ENCODE measurements around the gene ALOX15.

DNA sequence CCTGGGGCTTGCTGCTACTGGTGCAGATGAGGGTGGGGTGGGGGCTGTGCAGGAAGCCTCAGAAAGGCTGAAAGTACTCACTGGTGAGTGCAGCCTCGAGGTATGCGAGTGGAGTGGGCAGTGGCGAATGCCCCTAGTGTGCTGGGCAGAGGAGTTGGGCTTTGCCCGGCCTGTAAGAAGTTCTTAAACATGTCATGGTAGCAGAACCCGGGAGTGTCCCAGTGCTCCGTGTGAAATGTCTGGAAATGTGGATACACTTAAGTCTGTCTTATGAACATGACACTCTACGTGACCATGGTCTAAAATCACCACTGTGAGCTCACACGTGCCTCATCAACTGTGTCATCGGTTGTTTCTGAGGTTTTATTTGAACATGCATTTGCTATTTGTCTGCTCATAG is 55.4 kb downstream of the ALOX15 start:
- no peak for TF ChIP-seq YY1 (IDR thresholded peaks at IDR 0.05; ENCODE audit: insufficient read depth, insufficient read length)
- no peak for TF ChIP-seq ZNF274 (IDR thresholded peaks at IDR 0.05; ENCODE audit: low read depth, low read length)
